GM12874 (cell line): ENCODE results near the gene FMN2.

Experiments
- TF ChIP-seq, protein P1 (sequence below): IDR thresholded peaks from 2 replicates; pipeline ENCODE4 v1.5.1; 2011; ENCODE audit warnings: low read depth, mild to moderate bottlenecking, control low read depth, low read length, moderate library complexity; ENCODE audit not compliant: insufficient read depth

FMN2 gene

DNA sequence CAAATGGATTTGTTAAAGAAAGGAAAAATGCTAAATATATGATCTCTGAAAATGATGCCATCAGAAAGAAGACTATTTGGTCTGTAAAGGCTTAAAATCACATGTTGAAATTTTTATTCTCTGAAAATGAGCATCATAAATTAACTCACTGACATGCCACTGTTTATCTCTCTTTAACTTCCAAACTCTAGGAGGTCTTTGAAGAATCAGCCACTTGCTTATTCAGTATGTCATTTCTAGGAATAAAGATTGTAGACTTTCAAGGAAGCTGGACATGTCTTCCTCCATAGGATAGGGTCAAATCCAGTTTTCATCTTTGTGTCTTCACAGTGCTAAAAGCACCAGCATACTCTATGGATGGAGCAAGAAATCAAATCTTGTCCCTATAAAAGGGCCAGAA, 147.6 kb downstream of the FMN2 start:
- TF ChIP-seq, protein P1, sequence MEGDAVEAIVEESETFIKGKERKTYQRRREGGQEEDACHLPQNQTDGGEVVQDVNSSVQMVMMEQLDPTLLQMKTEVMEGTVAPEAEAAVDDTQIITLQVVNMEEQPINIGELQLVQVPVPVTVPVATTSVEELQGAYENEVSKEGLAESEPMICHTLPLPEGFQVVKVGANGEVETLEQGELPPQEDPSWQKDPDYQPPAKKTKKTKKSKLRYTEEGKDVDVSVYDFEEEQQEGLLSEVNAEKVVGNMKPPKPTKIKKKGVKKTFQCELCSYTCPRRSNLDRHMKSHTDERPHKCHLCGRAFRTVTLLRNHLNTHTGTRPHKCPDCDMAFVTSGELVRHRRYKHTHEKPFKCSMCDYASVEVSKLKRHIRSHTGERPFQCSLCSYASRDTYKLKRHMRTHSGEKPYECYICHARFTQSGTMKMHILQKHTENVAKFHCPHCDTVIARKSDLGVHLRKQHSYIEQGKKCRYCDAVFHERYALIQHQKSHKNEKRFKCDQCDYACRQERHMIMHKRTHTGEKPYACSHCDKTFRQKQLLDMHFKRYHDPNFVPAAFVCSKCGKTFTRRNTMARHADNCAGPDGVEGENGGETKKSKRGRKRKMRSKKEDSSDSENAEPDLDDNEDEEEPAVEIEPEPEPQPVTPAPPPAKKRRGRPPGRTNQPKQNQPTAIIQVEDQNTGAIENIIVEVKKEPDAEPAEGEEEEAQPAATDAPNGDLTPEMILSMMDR, result no peak

GRCh38 chr1:240241278-240241677, 149.6 kb downstream of the FMN2 start:
- TF ChIP-seq, protein P1, result no peak

GRCh38 chr1:240242601-240243144, 151.0 kb downstream of the FMN2 start:
- TF ChIP-seq, protein P1, result no peak

DNA sequence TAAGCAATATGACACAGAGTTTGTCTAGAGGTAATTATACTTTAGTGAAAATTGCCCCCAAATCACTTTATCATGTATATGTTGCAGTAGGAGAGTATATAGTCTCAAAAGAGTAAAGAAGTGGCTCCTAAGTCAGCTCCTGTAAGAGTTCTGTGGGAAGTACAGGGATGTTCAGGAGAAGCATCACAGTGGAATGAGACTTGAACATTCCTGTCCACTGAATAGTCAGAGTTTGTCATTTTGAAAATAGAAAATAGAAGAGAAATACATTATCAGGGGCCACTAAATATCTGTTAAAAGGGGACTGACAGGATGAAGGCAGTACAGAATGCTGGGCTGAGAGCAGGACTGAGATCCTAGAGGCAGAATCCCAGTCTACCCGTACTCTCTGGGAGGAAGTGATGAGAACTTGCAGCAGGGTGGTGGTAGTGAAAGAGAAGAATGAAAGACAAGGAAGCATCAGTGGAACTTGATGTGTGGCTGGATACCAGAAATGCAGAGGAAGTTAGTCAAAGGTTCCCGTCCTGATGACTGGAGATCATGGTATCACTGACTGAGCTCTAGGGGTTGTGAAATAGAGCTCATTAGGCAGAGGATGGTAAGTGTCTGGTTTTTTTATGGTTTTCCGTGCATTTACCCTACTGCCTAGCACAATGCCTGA, 153.4 kb downstream of the FMN2 start:
- TF ChIP-seq, protein P1, result no peak

DNA sequence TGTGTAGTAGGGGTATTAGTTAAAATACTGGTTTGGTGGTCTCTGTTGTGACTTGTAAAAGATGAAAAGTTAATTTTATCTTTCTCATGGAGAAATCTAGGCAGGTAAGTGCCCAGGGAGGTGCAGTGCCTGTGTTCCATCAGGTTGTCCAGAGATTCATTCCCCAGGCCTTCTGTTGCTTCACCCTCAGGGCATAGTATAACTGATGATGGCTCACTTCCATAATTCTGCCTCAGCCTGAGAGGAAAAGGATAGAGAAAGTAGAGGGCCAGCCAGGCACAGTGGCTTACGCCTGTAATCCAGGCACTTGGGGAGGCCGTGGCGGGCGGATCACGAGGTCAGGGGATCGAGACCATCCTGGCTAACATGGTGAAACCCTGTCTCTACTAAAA, 153.9 kb downstream of the FMN2 start:
- TF ChIP-seq, protein P1, result no peak

GRCh38 chr1:240247899-240248298, 156.2 kb downstream of the FMN2 start:
- TF ChIP-seq, protein P1, result no peak

GRCh38 chr1:240254006-240254405, 162.3 kb downstream of the FMN2 start:
- TF ChIP-seq, protein P1, result no peak
